GM23338 (cell line): ENCODE data around the gene SPEM1. TPM values are rescaled to one million over a fixed set of nuclear protein-coding genes. Genes with fewer than 3 reads are reported as not detected.

Experiments used
- ATAC-seq: fragments of 200-7000 bp; cut with Tn5 transposase; 3 replicates; pipeline ENCODE4 v1.9.1; 2020
- DNase-seq: peaks from one replicate; pipeline ENCODE4 v3.0.0-alpha.2; 2015; ENCODE audit warnings: low spot score
- H2AFZ ChIP-seq: fragments of 200-600 bp; sonication (generic); 2 replicates; pipeline ENCODE4 v1.8.0; 2016; ENCODE audit warnings: antibody characterized with exemption, mild to moderate bottlenecking, moderate library complexity
- H3F3A ChIP-seq: fragments of 200-600 bp; sonication (generic); replicated peaks from 2 replicates; pipeline ENCODE4 v1.8.0; 2017; ENCODE audit warnings: antibody characterized with exemption, mixed run types, low read depth
- H3K27ac ChIP-seq: fragments of 200-600 bp; sonication (generic); 2 replicates; pipeline ENCODE4 v1.6.1; 2016; ENCODE audit warnings: low read depth
- H3K27me3 ChIP-seq: fragments of 200-600 bp; sonication (generic); 2 replicates; pipeline ENCODE4 v1.8.0; 2016; ENCODE audit warnings: mild to moderate bottlenecking, mixed run types, moderate library complexity; ENCODE audit not compliant: insufficient read depth
- H3K36me3 ChIP-seq: fragments of 200-600 bp; sonication (generic); 2 replicates; pipeline ENCODE4 v1.8.0; 2016; ENCODE audit warnings: mild to moderate bottlenecking; ENCODE audit not compliant: insufficient read depth
- H3K4me1 ChIP-seq: fragments of 200-600 bp; sonication (generic); 2 replicates; pipeline ENCODE4 v1.8.0; 2016; ENCODE audit warnings: mild to moderate bottlenecking, moderate library complexity; ENCODE audit not compliant: insufficient read depth
- H3K4me2 ChIP-seq: fragments of 200-600 bp; sonication (generic); 2 replicates; pipeline ENCODE4 v1.7.1; 2017; ENCODE audit warnings: mixed run types
- H3K4me3 ChIP-seq: fragments of 200-600 bp; sonication (generic); 2 replicates; pipeline ENCODE4 v1.6.1; 2016; ENCODE audit warnings: mixed run types
- H3K79me2 ChIP-seq: fragments of 200-600 bp; sonication (generic); replicated peaks from 2 replicates; pipeline ENCODE4 v1.8.0; 2017; ENCODE audit warnings: mild to moderate bottlenecking; ENCODE audit not compliant: insufficient read depth
- H3K9me2 ChIP-seq: fragments of 200-600 bp; sonication (generic); 2 replicates; pipeline ENCODE4 v1.8.0; 2017; ENCODE audit not compliant: insufficient read depth
- H4K20me1 ChIP-seq: fragments of 200-600 bp; sonication (generic); replicated peaks from 2 replicates; pipeline ENCODE4 v1.8.0; 2017; ENCODE audit warnings: mild to moderate bottlenecking; ENCODE audit not compliant: insufficient read depth
- H3K27ac Mint-ChIP-seq: 2 replicates; pipeline ENCODE4 v1.8.0; 2020; ENCODE audit warnings: inconsistent platforms, mild to moderate bottlenecking, moderate library complexity, mixed read lengths
- H3K27me3 Mint-ChIP-seq: 3 replicates; pipeline ENCODE4 v1.8.0; 2022; ENCODE audit warnings: low read depth, mild to moderate bottlenecking, moderate library complexity, mixed read lengths, inconsistent platforms; ENCODE audit not compliant: insufficient read depth, poor library complexity
- H3K36me3 Mint-ChIP-seq: 3 replicates; pipeline ENCODE4 v1.8.0; 2021; ENCODE audit warnings: low read depth, mild to moderate bottlenecking, inconsistent platforms, moderate library complexity, mixed read lengths
- H3K4me1 Mint-ChIP-seq: 3 replicates; pipeline ENCODE4 v1.8.0; 2020; ENCODE audit warnings: mild to moderate bottlenecking, inconsistent platforms, mixed read lengths
- H3K4me3 Mint-ChIP-seq: 3 replicates; pipeline ENCODE4 v1.8.0; 2021; ENCODE audit warnings: moderate library complexity, mild to moderate bottlenecking, inconsistent platforms, mixed read lengths
- H3K9me3 Mint-ChIP-seq: 3 replicates; pipeline ENCODE4 v1.8.0; 2020; ENCODE audit warnings: moderate library complexity, mild to moderate bottlenecking, inconsistent platforms, mixed read lengths
- CREB1 ChIP-seq: fragments of 250-450 bp; sonication (Bioruptor Pico); IDR thresholded peaks from 2 replicates; pipeline ENCODE4 v1.5.0; 2020; ENCODE audit warnings: low read depth, mild to moderate bottlenecking, moderate library complexity
- EZH2 ChIP-seq: fragments of 200-600 bp; sonication (generic); IDR thresholded peaks from one replicate; pipeline ENCODE4 v1.8.0; 2017; ENCODE audit warnings: antibody characterized with exemption, mild to moderate bottlenecking, low read depth; ENCODE audit not compliant: unreplicated experiment
- EZH2phosphoT487 ChIP-seq: fragments of 200-600 bp; sonication (generic); IDR thresholded peaks from one replicate; pipeline ENCODE4 v1.8.1; 2018; ENCODE audit warnings: antibody characterized with exemption; ENCODE audit not compliant: unreplicated experiment
- JUNB ChIP-seq: IDR thresholded peaks from one replicate; pipeline ENCODE4 v1.6.1; 2016; ENCODE audit warnings: antibody characterized with exemption; ENCODE audit not compliant: unreplicated experiment
- NANOG ChIP-seq: IDR thresholded peaks from 2 replicates; pipeline ENCODE4 v1.6.1; 2016; ENCODE audit warnings: antibody characterized with exemption, borderline replicate concordance
- POLR2AphosphoS5 ChIP-seq: IDR thresholded peaks from 2 replicates; pipeline ENCODE4 v1.6.1; 2016; ENCODE audit warnings: antibody characterized with exemption, low read depth
- REST ChIP-seq: IDR thresholded peaks from one replicate; pipeline ENCODE4 v1.6.1; 2018; ENCODE audit warnings: antibody characterized with exemption; ENCODE audit not compliant: unreplicated experiment
- STAT1 ChIP-seq: IDR thresholded peaks from one replicate; pipeline ENCODE4 v1.6.1; 2016; ENCODE audit warnings: antibody characterized with exemption; ENCODE audit not compliant: unreplicated experiment
- ZNF114 ChIP-seq: fragments of 250-450 bp; sonication (Bioruptor Pico); IDR thresholded peaks from 2 replicates; pipeline ENCODE4 v1.5.0; 2020; ENCODE audit warnings: mild to moderate bottlenecking, moderate library complexity
- ZNF331 ChIP-seq: fragments of 250-450 bp; sonication (Bioruptor Pico); IDR thresholded peaks from 2 replicates; pipeline ENCODE4 v1.5.0; 2020; ENCODE audit warnings: low read depth, mild to moderate bottlenecking, moderate library complexity
- ZNF462 ChIP-seq: fragments of 250-450 bp; sonication (Bioruptor Pico); IDR thresholded peaks from 2 replicates; pipeline ENCODE4 v1.5.0; 2020; ENCODE audit warnings: mild to moderate bottlenecking, moderate library complexity
- polyA plus RNA-seq: library from polyadenylated mRNA; unstranded; fragments of >200 nt; fragmentation: Nextera tagmentation; extraction: Ambion mirVana; gene quantifications from 2 replicates; pipeline ENCODE4 v1.2.1, GENCODE V29; 2016
- total RNA-seq: library from RNA; depleted of rRNA; stranded (reverse); fragments of >200 nt; shearing (Covaris generic); gene quantifications from 2 replicates; pipeline ENCODE4 v1.2.3, GENCODE V29; 2014
- TF ChIP-seq, protein P1 (sequence below), 2 experiments: fragments of 200-600 bp in 1 of 2; sonication (generic) in 1 of 2; conservative IDR thresholded peaks; 2 replicates each; pipeline versions ENCODE4 v1.5.1 to v1.6.1; 2016 to 2017; ENCODE audit warnings: antibody characterized with exemption in 2 of 2, low read depth in 2 of 2, mild to moderate bottlenecking in 2 of 2, moderate library complexity in 1 of 2
- TF ChIP-seq, protein P2 (sequence below): IDR thresholded peaks from 2 replicates; pipeline ENCODE4 v1.6.1; 2016; ENCODE audit warnings: antibody characterized with exemption

The SPEM1 gene
- total and polyA plus RNA-seq, 2 experiments from 2014 or later, result not detected

GRCh38 chr17:7418472-7419152, 1.5 kb upstream of the SPEM1 start:
- peaks cover 16% of the 10 kb centered on the region for H3K27me3 Mint-ChIP-seq
- H3F3A ChIP-seq, result no peaks in the 10 kb centered on the region
- H4K20me1 ChIP-seq, result no peaks in the 10 kb centered on the region; the same call in 1 of the 2 replicates
- TF ChIP-seq ZNF462 (CRISPR knock-in tag) (no peak), JUNB (no peak), POLR2AphosphoS5 (no peak), NANOG (no peak), EZH2 (no peak), ZNF114 (CRISPR knock-in tag) (no peak), ZNF331 (CRISPR knock-in tag) (no peak), CREB1 (CRISPR knock-in tag) (no peak), STAT1 (no peak), REST (no peak), EZH2phosphoT487 (no peak)
- TF ChIP-seq, protein P1, sequence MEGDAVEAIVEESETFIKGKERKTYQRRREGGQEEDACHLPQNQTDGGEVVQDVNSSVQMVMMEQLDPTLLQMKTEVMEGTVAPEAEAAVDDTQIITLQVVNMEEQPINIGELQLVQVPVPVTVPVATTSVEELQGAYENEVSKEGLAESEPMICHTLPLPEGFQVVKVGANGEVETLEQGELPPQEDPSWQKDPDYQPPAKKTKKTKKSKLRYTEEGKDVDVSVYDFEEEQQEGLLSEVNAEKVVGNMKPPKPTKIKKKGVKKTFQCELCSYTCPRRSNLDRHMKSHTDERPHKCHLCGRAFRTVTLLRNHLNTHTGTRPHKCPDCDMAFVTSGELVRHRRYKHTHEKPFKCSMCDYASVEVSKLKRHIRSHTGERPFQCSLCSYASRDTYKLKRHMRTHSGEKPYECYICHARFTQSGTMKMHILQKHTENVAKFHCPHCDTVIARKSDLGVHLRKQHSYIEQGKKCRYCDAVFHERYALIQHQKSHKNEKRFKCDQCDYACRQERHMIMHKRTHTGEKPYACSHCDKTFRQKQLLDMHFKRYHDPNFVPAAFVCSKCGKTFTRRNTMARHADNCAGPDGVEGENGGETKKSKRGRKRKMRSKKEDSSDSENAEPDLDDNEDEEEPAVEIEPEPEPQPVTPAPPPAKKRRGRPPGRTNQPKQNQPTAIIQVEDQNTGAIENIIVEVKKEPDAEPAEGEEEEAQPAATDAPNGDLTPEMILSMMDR (conservative IDR thresholded peaks at IDR 0.05; ENCODE audit: low read depth in 2 of 2), result no peak
- TF ChIP-seq, protein P2, sequence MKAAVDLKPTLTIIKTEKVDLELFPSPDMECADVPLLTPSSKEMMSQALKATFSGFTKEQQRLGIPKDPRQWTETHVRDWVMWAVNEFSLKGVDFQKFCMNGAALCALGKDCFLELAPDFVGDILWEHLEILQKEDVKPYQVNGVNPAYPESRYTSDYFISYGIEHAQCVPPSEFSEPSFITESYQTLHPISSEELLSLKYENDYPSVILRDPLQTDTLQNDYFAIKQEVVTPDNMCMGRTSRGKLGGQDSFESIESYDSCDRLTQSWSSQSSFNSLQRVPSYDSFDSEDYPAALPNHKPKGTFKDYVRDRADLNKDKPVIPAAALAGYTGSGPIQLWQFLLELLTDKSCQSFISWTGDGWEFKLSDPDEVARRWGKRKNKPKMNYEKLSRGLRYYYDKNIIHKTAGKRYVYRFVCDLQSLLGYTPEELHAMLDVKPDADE, result no peak
- H3K9me3 Mint-ChIP-seq, result no peaks in the 10 kb centered on the region
- no peaks in the 10 kb centered on the region for H3K9me2 ChIP-seq
- H3K27me3 ChIP-seq, result no peaks in the 10 kb centered on the region
- H3K36me3 ChIP-seq, result no peaks in the 10 kb centered on the region
- no peak overlapping the region for H2AFZ ChIP-seq
- H3K27ac Mint-ChIP-seq, result no peak overlapping the region
- no peak for DNase-seq
- H3K27ac ChIP-seq, result no peak overlapping the region
- H3K4me1 ChIP-seq, result no peaks in the 10 kb centered on the region
- no peak overlapping the region for H3K4me3 Mint-ChIP-seq
- no peak overlapping the region for H3K4me3 ChIP-seq
- no peak overlapping the region for H3K4me2 ChIP-seq
- no peak; the same call in 2 of the 3 replicates for ATAC-seq
- H3K36me3 Mint-ChIP-seq, result peaks cover 17% of the 10 kb centered on the region
- H3K79me2 ChIP-seq, result no peaks in the 10 kb centered on the region
- peaks cover 28% of the 10 kb centered on the region for H3K4me1 Mint-ChIP-seq
